Lower lobe of right lung (tissue), 2 donors: Measurements from ENCODE around the gene FUBP3. TPM values are rescaled to one million over a fixed set of nuclear protein-coding genes. Genes with fewer than 3 reads are reported as not detected.
"Not testable (repeated sequence)": the region's sequence is repeated elsewhere in the genome, so short reads cannot be mapped to it uniquely, and the experiment has no call there.

Experiments used
- ATAC-seq, 2 donors: fragments of 200-7000 bp; cut with Tn5 transposase; one replicate each; pipeline ENCODE4 v1.9.1; 2020 to 2022; ENCODE audit warnings: mild to moderate bottlenecking in 2 of 2, moderate library complexity in 2 of 2
- DNase-seq: peaks from one replicate; pipeline ENCODE4 v3.0.0-alpha.2; 2020
- H3K27ac ChIP-seq: fragments of 200-600 bp; one replicate; pipeline ENCODE4 v1.8.0; 2022
- H3K27me3 ChIP-seq: fragments of 200-600 bp; one replicate; pipeline ENCODE4 v1.8.0; 2022; ENCODE audit warnings: low read depth
- H3K36me3 ChIP-seq: fragments of 200-600 bp; one replicate; pipeline ENCODE4 v1.8.0; 2022; ENCODE audit warnings: mild to moderate bottlenecking
- H3K4me1 ChIP-seq: fragments of 200-600 bp; one replicate; pipeline ENCODE4 v1.8.0; 2022
- H3K4me3 ChIP-seq: fragments of 200-600 bp; one replicate; pipeline ENCODE4 v1.8.0; 2022; ENCODE audit warnings: mild to moderate bottlenecking
- H3K9me3 ChIP-seq: fragments of 200-600 bp; one replicate; pipeline ENCODE4 v1.8.0; 2022
- intact Hi-C: fragments of 100-400 bp; cut with DNase I; formaldehyde crosslinking; loops from one replicate; pipeline ENCODE4 v1.11.0; 2022
- total RNA-seq: library from RNA; stranded (reverse); fragmentation: NEBNext Ultra II Directional; extraction: Animal tissue kit (Norgen Biotek cat#: 25700); gene quantifications from one replicate; pipeline ENCODE4 v1.2.1, GENCODE V29; 2021
- TF ChIP-seq, protein P1 (sequence below): fragments of 200-600 bp; IDR thresholded peaks from one replicate; pipeline ENCODE4 v1.8.0; 2022; ENCODE audit warnings: antibody characterized with exemption, mild to moderate bottlenecking
- donor health status: DM: no; HTN: yes; CAD: no; lungs with severe emphysema.

FUBP3 gene
- total RNA-seq, 1 donor from 2014 or later, result 46.8 TPM

DNA sequence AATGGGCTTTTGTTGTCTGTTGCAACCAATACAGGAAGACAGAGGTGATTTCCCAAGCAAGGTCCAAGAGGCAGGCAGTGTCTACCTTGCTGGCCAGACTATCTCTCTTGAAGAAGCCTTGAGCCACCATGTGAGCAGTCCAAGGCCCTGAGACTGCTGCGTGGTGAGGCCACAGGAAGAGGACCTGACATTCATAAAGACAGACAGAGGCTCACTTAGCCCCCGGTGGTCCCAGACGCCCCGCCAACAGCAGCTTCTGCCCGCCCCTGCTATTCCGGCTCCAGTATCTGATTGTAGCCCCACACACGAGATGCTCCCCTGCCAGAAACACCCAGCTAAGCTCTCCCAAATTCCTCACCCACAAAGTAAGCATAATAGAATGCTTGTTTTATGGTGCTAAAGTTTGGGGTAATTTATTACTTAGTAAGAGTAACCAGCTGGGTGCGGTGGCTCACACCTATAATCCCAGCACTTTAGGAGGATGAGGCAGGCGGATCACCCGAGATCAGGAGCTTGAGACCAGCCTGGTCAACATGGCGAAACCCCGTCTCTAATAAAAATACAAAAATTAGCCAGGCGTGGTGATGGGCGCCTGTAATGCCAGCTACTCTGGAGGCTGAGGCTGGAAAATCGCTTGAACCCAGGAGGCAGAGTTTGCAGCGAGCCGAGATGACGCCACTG lies 22.8 kb upstream of the FUBP3 start:
- TF ChIP-seq, protein P1, sequence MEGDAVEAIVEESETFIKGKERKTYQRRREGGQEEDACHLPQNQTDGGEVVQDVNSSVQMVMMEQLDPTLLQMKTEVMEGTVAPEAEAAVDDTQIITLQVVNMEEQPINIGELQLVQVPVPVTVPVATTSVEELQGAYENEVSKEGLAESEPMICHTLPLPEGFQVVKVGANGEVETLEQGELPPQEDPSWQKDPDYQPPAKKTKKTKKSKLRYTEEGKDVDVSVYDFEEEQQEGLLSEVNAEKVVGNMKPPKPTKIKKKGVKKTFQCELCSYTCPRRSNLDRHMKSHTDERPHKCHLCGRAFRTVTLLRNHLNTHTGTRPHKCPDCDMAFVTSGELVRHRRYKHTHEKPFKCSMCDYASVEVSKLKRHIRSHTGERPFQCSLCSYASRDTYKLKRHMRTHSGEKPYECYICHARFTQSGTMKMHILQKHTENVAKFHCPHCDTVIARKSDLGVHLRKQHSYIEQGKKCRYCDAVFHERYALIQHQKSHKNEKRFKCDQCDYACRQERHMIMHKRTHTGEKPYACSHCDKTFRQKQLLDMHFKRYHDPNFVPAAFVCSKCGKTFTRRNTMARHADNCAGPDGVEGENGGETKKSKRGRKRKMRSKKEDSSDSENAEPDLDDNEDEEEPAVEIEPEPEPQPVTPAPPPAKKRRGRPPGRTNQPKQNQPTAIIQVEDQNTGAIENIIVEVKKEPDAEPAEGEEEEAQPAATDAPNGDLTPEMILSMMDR, result no peak
- H3K9me3 ChIP-seq, result no peaks in the 10 kb centered on the region
- no peaks in the 10 kb centered on the region for H3K4me1 ChIP-seq
- H3K27ac ChIP-seq, result no peak overlapping the region
- H3K36me3 ChIP-seq, result no peaks in the 10 kb centered on the region
- H3K27me3 ChIP-seq, result peaks cover 14% of the 10 kb centered on the region
- no peak for DNase-seq
- intact Hi-C loops, result no loop called here
- no peak overlapping the region for H3K4me3 ChIP-seq
- no peak for ATAC-seq

DNA sequence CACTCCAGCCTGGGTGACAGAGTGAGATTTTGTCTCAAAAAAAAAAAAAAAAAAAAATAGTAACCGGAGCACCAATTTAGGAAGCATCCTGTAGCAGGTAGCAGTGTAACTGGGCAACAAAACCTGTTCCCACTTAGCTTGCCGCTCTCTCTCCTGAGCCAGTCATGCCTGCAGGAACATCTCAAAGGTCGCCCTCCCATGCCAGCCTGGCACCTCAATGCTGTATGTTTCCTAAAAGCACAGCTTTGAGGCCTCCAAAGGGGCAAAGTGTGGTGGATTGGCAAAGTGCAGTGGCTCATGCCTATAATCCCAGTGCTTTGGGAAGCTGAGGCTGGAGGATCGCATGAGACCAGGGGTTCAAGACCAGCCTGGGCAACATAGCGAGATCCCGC lies 22.3 kb upstream of the FUBP3 start:
- DNase-seq, result no peak
- no peak overlapping the region for H3K4me3 ChIP-seq
- H3K27ac ChIP-seq, result no peak overlapping the region
- intact Hi-C loops, result no loop called here
- ATAC-seq, result no peak
- peaks cover 9% of the 10 kb centered on the region for H3K27me3 ChIP-seq
- TF ChIP-seq, protein P1, result no peak
- H3K4me1 ChIP-seq, result no peaks in the 10 kb centered on the region
- no peaks in the 10 kb centered on the region for H3K36me3 ChIP-seq
- no peaks in the 10 kb centered on the region for H3K9me3 ChIP-seq

GRCh38 chr9:130561056-130561455 lies 18.3 kb upstream of the FUBP3 start:
- Histone ChIP-seq H3K9me3 (no peaks in the 10 kb centered on the region), H3K4me1 (no peaks in the 10 kb centered on the region), H3K4me3 (no peak overlapping the region), H3K36me3 (no peaks in the 10 kb centered on the region), H3K27me3 (no peaks in the 10 kb centered on the region), H3K27ac (no peak overlapping the region)
- TF ChIP-seq, protein P1, result no peak
- ATAC-seq (no peak), DNase-seq (no peak)
- intact Hi-C loops, result no loop called here

- H3K4me1 ChIP-seq, ATAC-seq, H3K9me3 ChIP-seq, H3K27me3 ChIP-seq, H3K27ac ChIP-seq, H3K4me3 ChIP-seq, intact Hi-C loops, DNase-seq, H3K36me3 ChIP-seq: not testable (repeated sequence)
Observed at GRCh38 chr9:130562525-130562924, 16.9 kb upstream of the FUBP3 start.

GRCh38 chr9:130563797-130564196 lies 15.6 kb upstream of the FUBP3 start:
- intact Hi-C loops, result no loop called here
- Histone ChIP-seq H3K36me3 (no peaks in the 10 kb centered on the region), H3K4me3 (no peak overlapping the region), H3K4me1 (no peaks in the 10 kb centered on the region), H3K9me3 (no peaks in the 10 kb centered on the region), H3K27ac (no peak overlapping the region), H3K27me3 (no peaks in the 10 kb centered on the region)
- no peak for ATAC-seq
- DNase-seq, result no peak
- TF ChIP-seq, protein P1, result no peak

GRCh38 chr9:130565792-130566191 lies 13.6 kb upstream of the FUBP3 start:
- ATAC-seq, result no peak
- Histone ChIP-seq H3K4me1 (no peaks in the 10 kb centered on the region), H3K36me3 (no peaks in the 10 kb centered on the region), H3K27me3 (no peaks in the 10 kb centered on the region), H3K27ac (no peak overlapping the region), H3K4me3 (no peak overlapping the region), H3K9me3 (no peaks in the 10 kb centered on the region)
- TF ChIP-seq, protein P1, result no peak
- intact Hi-C loops, result no loop called here
- no peak for DNase-seq
